ENCODE results near the gene DCDC2C. TPM values are rescaled to one million over a fixed set of nuclear protein-coding genes. Genes with fewer than 3 reads are reported as not detected.

Gene DCDC2C
- polyA plus RNA-seq, 1 donor from 2014 or later: not detected

- Histone ChIP-seq H3K4me2 (ENCODE audit: low read length) (no peak overlapping the region), H3K9me2 (ENCODE audit: insufficient read depth, low read length) (no peaks in the 10 kb centered on the region), H4K20me1 (ENCODE audit: insufficient read depth) (no peaks in the 10 kb centered on the region), H3K9me3 (ENCODE audit: low read length) (no peaks in the 10 kb centered on the region), H3K79me2 (replicated peaks; ENCODE audit: insufficient read depth, low read length) (no peaks in the 10 kb centered on the region), H3K36me3 (ENCODE audit: insufficient read depth, low read length) (no peaks in the 10 kb centered on the region), H3K4me3 (ENCODE audit: low read length) (no peak overlapping the region), H3K27me3 (ENCODE audit: insufficient read depth, low read depth, low read length) (no peaks in the 10 kb centered on the region), H3K27ac (ENCODE audit: low read length) (no peak overlapping the region), H3F3A (ENCODE audit: insufficient read depth, low read length, poor library complexity, severe bottlenecking) (no peaks in the 10 kb centered on the region), H2AFZ (ENCODE audit: low read depth, low read length) (no peak overlapping the region), H3K9ac (ENCODE audit: low read length) (no peak overlapping the region)
- TF ChIP-seq TAF1 (IDR thresholded peaks at IDR 0.05; ENCODE audit: low read depth): no peak
- no peak for TF ChIP-seq SMC3 (conservative IDR thresholded peaks at IDR 0.05; ENCODE audit: poor library complexity)
- TF ChIP-seq CTCF (IDR thresholded peaks at IDR 0.05; ENCODE audit: poor library complexity, severe bottlenecking): no peak
- no peak for TF ChIP-seq EP300 (conservative IDR thresholded peaks at IDR 0.05; ENCODE audit: poor library complexity, severe bottlenecking)
- TF ChIP-seq REST (IDR thresholded peaks at IDR 0.05; ENCODE audit: borderline replicate concordance): no peak
- no peak for TF ChIP-seq RAD21 (conservative IDR thresholded peaks at IDR 0.05)
- no peak for TF ChIP-seq POLR2AphosphoS5 (IDR thresholded peaks at IDR 0.05)
- no peak for TF ChIP-seq EZH2 (IDR thresholded peaks at IDR 0.05; ENCODE audit: borderline replicate concordance, insufficient read depth, low read length, poor library complexity, severe bottlenecking)
- TF ChIP-seq MXI1 (conservative IDR thresholded peaks at IDR 0.05; ENCODE audit: poor library complexity, severe bottlenecking): no peak
These were observed 42.2 kb upstream of the DCDC2C start for GRCh38 chr2:3661149-3661660.

- Histone ChIP-seq H3K9me2 (ENCODE audit: insufficient read depth, low read length) (no peaks in the 10 kb centered on the region), H3K27me3 (ENCODE audit: insufficient read depth, low read depth, low read length) (no peaks in the 10 kb centered on the region), H3K79me2 (replicated peaks; ENCODE audit: insufficient read depth, low read length) (no peaks in the 10 kb centered on the region), H3K4me3 (ENCODE audit: low read length) (no peak overlapping the region), H3F3A (ENCODE audit: insufficient read depth, low read length, poor library complexity, severe bottlenecking) (no peaks in the 10 kb centered on the region), H3K27ac (ENCODE audit: low read length) (no peak overlapping the region), H3K36me3 (ENCODE audit: insufficient read depth, low read length) (no peaks in the 10 kb centered on the region), H3K4me2 (ENCODE audit: low read length) (no peak overlapping the region), H4K20me1 (ENCODE audit: insufficient read depth) (no peaks in the 10 kb centered on the region), H3K9me3 (ENCODE audit: low read length) (no peaks in the 10 kb centered on the region), H2AFZ (ENCODE audit: low read depth, low read length) (no peak overlapping the region), H3K9ac (ENCODE audit: low read length) (no peak overlapping the region)
- TF ChIP-seq REST (IDR thresholded peaks at IDR 0.05; ENCODE audit: borderline replicate concordance) (no peak), RAD21 (conservative IDR thresholded peaks at IDR 0.05) (no peak), TAF1 (IDR thresholded peaks at IDR 0.05; ENCODE audit: low read depth) (no peak), EP300 (conservative IDR thresholded peaks at IDR 0.05; ENCODE audit: poor library complexity, severe bottlenecking) (no peak), EZH2 (IDR thresholded peaks at IDR 0.05; ENCODE audit: borderline replicate concordance, insufficient read depth, low read length, poor library complexity, severe bottlenecking) (no peak), CTCF (IDR thresholded peaks at IDR 0.05; ENCODE audit: poor library complexity, severe bottlenecking) (no peak), POLR2AphosphoS5 (IDR thresholded peaks at IDR 0.05) (no peak)
These were observed 41.1 kb upstream of the DCDC2C start for GRCh38 chr2:3662239-3662638.
